Lower leg skin (tissue), 4 donors: ENCODE measurements around the gene ANP32B. TPM values are rescaled to one million over a fixed set of nuclear protein-coding genes. Genes with fewer than 3 reads are reported as not detected.

ENCODE experiments used
- DNase-seq, 2 donors: peaks; one replicate each; pipeline ENCODE4 v3.0.0-alpha.2; 2019; ENCODE audit warnings: low spot score in 2 of 2
- H3K4me3 ChIP-seq: fragments of 200-600 bp; sonication (generic); 2 replicates; pipeline ENCODE4 v1.5.1; 2017; ENCODE audit warnings: mild to moderate bottlenecking, low read depth; ENCODE audit not compliant: poor library complexity, severe bottlenecking
- POLR2A ChIP-seq, 2 donors: fragments of 450-650 bp; IDR thresholded peaks; one replicate each; pipeline ENCODE4 v1.6.1; 2016 to 2017; ENCODE audit warnings: antibody characterized with exemption in 2 of 2, mild to moderate bottlenecking in 1 of 2, moderate library complexity in 1 of 2
- WGBS, 2 donors: methylation state at CpG; one replicate each; pipeline ENCODE4 v1.1.5; 2018; 5-methylcytosine and 5-hydroxymethylcytosine counted together
- intact Hi-C: fragments of 100-400 bp; cut with DNase I; formaldehyde crosslinking; loops from one replicate; pipeline ENCODE4 v1.15.0; 2023; ENCODE audit warnings: low total_unique reads
- total RNA-seq, 4 donors: library from RNA; depleted of rRNA; stranded (reverse); fragments of >200 nt; gene quantifications; one replicate each; pipeline ENCODE4 v1.1.0, GENCODE V29; 2016
- TF ChIP-seq, protein P1 (sequence below), 3 donors: fragments of 450-650 bp; IDR thresholded peaks; one replicate each; pipeline ENCODE4 v1.5.1; 2016; ENCODE audit warnings: antibody characterized with exemption in 3 of 3, mild to moderate bottlenecking in 3 of 3, moderate library complexity in 2 of 3

ANP32B gene
- total RNA-seq, 4 donors from 2014 or later: 27.4 to 56.3 (median 39.0) TPM

DNA sequence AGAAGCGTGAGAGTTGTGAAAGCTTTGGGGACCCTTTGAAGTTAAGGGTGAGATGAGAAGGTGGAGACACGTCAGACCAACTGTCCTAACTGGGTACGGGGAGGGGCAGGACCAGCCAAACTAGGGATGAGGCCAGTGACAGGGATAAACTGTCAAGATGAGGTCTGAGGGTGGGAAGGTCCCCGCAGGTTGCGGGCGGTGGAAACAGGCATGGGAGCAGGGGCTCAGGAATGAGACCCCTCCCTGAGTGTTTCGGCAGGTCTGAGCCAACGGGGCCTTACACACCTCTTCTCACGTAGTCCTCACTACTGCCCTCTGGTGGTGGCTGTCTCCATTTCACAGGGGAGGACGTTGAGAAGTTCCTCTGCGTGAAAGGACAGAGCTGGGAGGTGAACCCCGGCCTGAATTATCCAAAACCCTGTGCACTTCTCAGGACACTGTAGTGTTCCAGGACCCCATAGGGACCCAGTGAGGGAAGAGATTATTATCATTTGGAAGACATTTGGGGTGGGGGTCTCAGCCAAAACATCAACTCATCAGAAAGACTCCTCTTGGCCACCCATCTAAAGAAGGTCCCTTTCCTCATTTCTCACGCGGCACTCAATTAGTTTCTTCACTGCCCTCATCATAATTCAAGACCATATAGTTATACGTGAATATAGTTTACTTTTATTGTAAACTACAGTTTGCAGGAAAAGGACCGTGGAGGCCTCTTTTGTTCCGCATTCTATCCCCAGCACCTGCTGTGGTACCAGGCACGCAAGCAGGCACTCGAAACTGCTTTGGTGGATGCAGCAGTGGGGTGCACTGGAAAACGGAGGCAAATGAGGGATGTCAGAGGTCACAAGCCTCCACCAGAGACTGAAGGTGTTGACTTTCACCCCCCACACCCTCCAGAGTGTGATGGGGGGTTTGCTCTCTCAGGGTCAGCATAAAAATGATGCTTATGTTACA lies 51.7 kb downstream of the ANP32B start:
- peak; percentile 84 to 98 for DNase-seq
- TF ChIP-seq POLR2A (IDR thresholded peaks at IDR 0.05): no peak
- TF ChIP-seq, protein P1, sequence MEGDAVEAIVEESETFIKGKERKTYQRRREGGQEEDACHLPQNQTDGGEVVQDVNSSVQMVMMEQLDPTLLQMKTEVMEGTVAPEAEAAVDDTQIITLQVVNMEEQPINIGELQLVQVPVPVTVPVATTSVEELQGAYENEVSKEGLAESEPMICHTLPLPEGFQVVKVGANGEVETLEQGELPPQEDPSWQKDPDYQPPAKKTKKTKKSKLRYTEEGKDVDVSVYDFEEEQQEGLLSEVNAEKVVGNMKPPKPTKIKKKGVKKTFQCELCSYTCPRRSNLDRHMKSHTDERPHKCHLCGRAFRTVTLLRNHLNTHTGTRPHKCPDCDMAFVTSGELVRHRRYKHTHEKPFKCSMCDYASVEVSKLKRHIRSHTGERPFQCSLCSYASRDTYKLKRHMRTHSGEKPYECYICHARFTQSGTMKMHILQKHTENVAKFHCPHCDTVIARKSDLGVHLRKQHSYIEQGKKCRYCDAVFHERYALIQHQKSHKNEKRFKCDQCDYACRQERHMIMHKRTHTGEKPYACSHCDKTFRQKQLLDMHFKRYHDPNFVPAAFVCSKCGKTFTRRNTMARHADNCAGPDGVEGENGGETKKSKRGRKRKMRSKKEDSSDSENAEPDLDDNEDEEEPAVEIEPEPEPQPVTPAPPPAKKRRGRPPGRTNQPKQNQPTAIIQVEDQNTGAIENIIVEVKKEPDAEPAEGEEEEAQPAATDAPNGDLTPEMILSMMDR (IDR thresholded peaks at IDR 0.05): peak in 1 of 3 donors; percentile 77
- intact Hi-C loops: no loop called here
- H3K4me3 ChIP-seq: no peak overlapping the region
- 38 to 40% methylated on average over 20 of the region's 20 CpGs for WGBS, 2 donors

DNA sequence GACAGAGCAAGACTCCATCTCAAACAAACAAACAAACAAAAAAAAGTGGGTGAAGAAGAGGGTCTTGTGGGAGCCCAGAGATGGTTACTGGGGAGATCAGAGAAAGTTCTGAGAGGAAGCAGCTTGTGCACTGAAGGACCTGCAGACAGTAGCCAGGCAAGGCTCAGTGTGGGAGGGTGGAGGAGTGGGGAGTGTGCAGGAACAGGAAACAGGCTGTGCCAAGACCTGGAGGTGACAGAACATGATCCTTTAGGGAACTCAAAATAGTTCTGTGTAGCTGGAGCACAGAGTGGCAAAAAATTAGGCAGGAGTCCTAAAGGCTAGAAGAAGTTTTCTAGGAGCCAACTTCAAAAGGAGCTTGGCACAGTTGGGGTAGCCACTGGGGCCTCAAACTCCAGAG lies 54.2 kb downstream of the ANP32B start:
- TF ChIP-seq, protein P1 (IDR thresholded peaks at IDR 0.05): no peak
- TF ChIP-seq POLR2A (IDR thresholded peaks at IDR 0.05): no peak
- intact Hi-C loops: no loop called here
- H3K4me3 ChIP-seq: no peak overlapping the region
- peak in 1 of 2 donors; percentile 80 for DNase-seq

DNA sequence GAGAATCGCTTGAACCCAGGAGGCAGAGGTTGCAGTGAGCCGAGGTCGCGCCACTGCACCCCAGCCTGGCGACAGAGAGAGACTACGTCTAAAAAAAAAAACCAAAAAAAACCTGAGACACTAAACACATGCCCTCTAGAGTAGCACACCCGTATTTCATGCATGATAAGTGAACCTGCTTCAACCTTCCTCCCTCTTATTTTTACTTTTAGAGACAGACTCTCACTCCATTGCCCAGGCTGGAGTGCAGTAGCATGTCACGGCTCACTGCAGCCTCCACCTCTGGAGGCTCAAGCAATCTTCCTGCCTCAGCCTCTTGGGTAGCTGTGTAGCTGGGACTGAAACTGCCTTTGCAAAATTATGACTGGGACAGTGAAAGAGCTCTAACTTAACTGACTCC lies 55.8 kb downstream of the ANP32B start:
- DNase-seq: peak in 1 of 2 donors; percentile 23
- H3K4me3 ChIP-seq: no peak overlapping the region
- TF ChIP-seq POLR2A (IDR thresholded peaks at IDR 0.05): no peak
- TF ChIP-seq, protein P1 (IDR thresholded peaks at IDR 0.05): no peak
- 83 to 84% methylated on average over 8 of the region's 8 CpGs for WGBS, 2 donors
- intact Hi-C loops: no loop called here

DNA sequence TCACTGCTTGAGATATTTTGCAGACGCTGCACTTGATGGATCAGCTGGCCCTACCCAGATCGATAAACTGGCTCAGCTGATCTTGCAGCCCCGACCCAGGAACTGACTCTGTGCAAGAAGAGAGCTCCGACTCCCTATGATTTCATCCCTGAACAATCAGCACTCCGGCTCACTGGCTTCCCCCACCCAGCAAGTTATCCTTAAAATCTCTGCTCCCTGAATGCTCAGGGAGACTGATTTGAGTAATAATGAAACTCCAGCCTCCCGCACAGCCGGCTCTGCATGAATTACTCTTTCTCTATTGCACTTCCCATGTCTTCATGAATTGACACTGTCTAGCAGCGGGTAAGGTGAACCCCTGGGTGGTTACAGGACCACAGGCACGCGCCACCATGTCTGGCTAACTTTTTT lies 56.5 kb downstream of the ANP32B start:
- intact Hi-C loops: no loop called here
- peak in 1 of 2 donors; percentile 68 for DNase-seq
- H3K4me3 ChIP-seq: no peak overlapping the region
- TF ChIP-seq POLR2A (IDR thresholded peaks at IDR 0.05): no peak
- TF ChIP-seq, protein P1 (IDR thresholded peaks at IDR 0.05): no peak
- 71 to 74% methylated on average over 10 of the region's 10 CpGs for WGBS, 2 donors

DNA sequence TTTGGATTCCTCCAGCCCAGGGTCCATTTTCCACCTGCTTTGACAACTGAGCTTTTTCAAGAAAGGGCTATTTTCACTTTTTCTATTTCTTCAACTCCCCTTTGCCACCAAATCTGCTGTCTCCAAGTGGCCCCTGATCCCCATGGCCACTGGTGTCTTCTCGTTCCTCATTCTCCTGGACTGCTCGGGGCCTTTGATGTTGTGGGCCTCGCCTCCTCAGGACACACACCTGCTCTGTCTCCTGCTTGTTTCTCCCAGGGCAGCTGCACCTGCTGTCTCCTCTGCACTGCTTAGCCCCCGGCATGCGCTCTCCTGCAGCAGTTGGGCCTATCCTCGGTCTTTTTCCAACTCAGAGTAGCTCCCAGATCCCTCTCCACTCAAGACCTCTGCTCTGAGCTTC lies 57.1 kb downstream of the ANP32B start:
- WGBS, 2 donors: 94 to 95% methylated on average over 6 of the region's 6 CpGs
- DNase-seq: peak in 1 of 2 donors; percentile 39
- TF ChIP-seq, protein P1 (IDR thresholded peaks at IDR 0.05): no peak
- no peak for TF ChIP-seq POLR2A (IDR thresholded peaks at IDR 0.05)
- intact Hi-C loops: no loop called here
- H3K4me3 ChIP-seq: no peak overlapping the region
